NCI-H524 (cell line): Measurements from ENCODE around the gene ADAMTS5.

Experiments used
- DNase-seq, 2 experiments: peaks; one replicate each; lab custom pipeline; 2025; lab: John Stamatoyannopoulos, UW

The ADAMTS5 gene

GRCh38 chr21:26948194-26948593, 18.7 kb downstream of the ADAMTS5 start:
- peak in 1 of 2 experiments; percentile 9 for DNase-seq

- peak in 1 of 2 experiments; percentile 55 for DNase-seq
Observed at GRCh38 chr21:26946744-26947446, 20.0 kb downstream of the ADAMTS5 start.

GRCh38 chr21:26945916-26946675, 20.8 kb downstream of the ADAMTS5 start:
- DNase-seq = peak; percentile 65 to 84

GRCh38 chr21:26943921-26944320, 23.0 kb downstream of the ADAMTS5 start:
- no peak for DNase-seq

- DNase-seq = no peak
Observed at GRCh38 chr21:26941421-26941820, 25.5 kb downstream of the ADAMTS5 start.

GRCh38 chr21:26939601-26940111, 27.2 kb downstream of the ADAMTS5 start:
- no peak for DNase-seq

GRCh38 chr21:26936641-26937040, 30.2 kb downstream of the ADAMTS5 start:
- no peak for DNase-seq

- DNase-seq = peak; percentile 37 to 75
Observed at GRCh38 chr21:26935977-26936376, 30.9 kb downstream of the ADAMTS5 start.

GRCh38 chr21:26934383-26934782, 32.5 kb downstream of the ADAMTS5 start:
- peak in 1 of 2 experiments; percentile 20 for DNase-seq

GRCh38 chr21:26933448-26933847, 33.4 kb downstream of the ADAMTS5 start:
- DNase-seq = no peak

- DNase-seq = peak in 1 of 2 experiments; percentile 11
Observed at GRCh38 chr21:26925636-26926035, 41.3 kb downstream of the ADAMTS5 start.

- no peak for DNase-seq
Observed at GRCh38 chr21:26925122-26925521, 41.8 kb downstream of the ADAMTS5 start.

- DNase-seq = no peak
Observed at GRCh38 chr21:26923986-26924385, 42.9 kb downstream of the ADAMTS5 start.

GRCh38 chr21:26920055-26920454, 46.8 kb downstream of the ADAMTS5 start:
- no peak for DNase-seq

- DNase-seq = no peak
Observed at GRCh38 chr21:26918323-26919079, 48.4 kb downstream of the ADAMTS5 start.

GRCh38 chr21:26916799-26917198, 50.1 kb downstream of the ADAMTS5 start:
- no peak for DNase-seq

- DNase-seq = no peak
Observed at GRCh38 chr21:26914557-26914956, 52.3 kb downstream of the ADAMTS5 start.

GRCh38 chr21:26912466-26912865, 54.4 kb downstream of the ADAMTS5 start:
- DNase-seq = no peak

GRCh38 chr21:26909972-26910371, 56.9 kb downstream of the ADAMTS5 start:
- DNase-seq = peak; percentile 4 to 21

GRCh38 chr21:26900980-26901379, 65.9 kb downstream of the ADAMTS5 start:
- no peak for DNase-seq

GRCh38 chr21:26892151-26892550, 74.7 kb downstream of the ADAMTS5 start:
- DNase-seq = no peak

GRCh38 chr21:26888931-26889330, 78.0 kb downstream of the ADAMTS5 start:
- DNase-seq = no peak
